Activated T-helper 17 cell treated with anti-CD3 and anti-CD28 coated beads, Interleukin-2, amount 50 U/mL, for 72 hours (primary cell): Measurements from ENCODE around the gene ANKRD61. TPM values are rescaled to one million over a fixed set of nuclear protein-coding genes. Genes with fewer than 3 reads are reported as not detected.
"Not testable (repeated sequence)": the region's sequence is repeated elsewhere in the genome, so short reads cannot be mapped to it uniquely, and the experiment has no call there.

Source experiments
- ATAC-seq: fragments of 150-1000 bp; cut with Tn5 transposase; replicated peaks from 2 replicates; pipeline ENCODE4 v1.10.0; 2021; ENCODE audit warnings: mild to moderate bottlenecking, moderate library complexity
- H3K27ac Mint-ChIP-seq: one replicate; pipeline ENCODE4 v1.8.0; 2022; ENCODE audit warnings: mixed read lengths
- H3K27me3 Mint-ChIP-seq: one replicate; pipeline ENCODE4 v1.8.0; 2022; ENCODE audit warnings: mixed read lengths
- H3K36me3 Mint-ChIP-seq: one replicate; pipeline ENCODE4 v1.8.0; 2022; ENCODE audit warnings: low read depth, mild to moderate bottlenecking, mixed read lengths
- H3K4me1 Mint-ChIP-seq: one replicate; pipeline ENCODE4 v1.8.0; 2022; ENCODE audit warnings: mixed read lengths
- H3K4me3 Mint-ChIP-seq: one replicate; pipeline ENCODE4 v1.8.0; 2022; ENCODE audit warnings: mild to moderate bottlenecking, mixed read lengths
- H3K9me3 Mint-ChIP-seq: one replicate; pipeline ENCODE4 v1.8.0; 2022; ENCODE audit warnings: mixed read lengths
- total RNA-seq, 2 donors: library from RNA; stranded (reverse); gene quantifications; one replicate each; pipeline ENCODE4 v1.2.3, GENCODE V29; 2022

Gene ANKRD61
- under 1 TPM in 1 of 2 donors, not detected in 1; 0.26 TPM for total RNA-seq

DNA sequence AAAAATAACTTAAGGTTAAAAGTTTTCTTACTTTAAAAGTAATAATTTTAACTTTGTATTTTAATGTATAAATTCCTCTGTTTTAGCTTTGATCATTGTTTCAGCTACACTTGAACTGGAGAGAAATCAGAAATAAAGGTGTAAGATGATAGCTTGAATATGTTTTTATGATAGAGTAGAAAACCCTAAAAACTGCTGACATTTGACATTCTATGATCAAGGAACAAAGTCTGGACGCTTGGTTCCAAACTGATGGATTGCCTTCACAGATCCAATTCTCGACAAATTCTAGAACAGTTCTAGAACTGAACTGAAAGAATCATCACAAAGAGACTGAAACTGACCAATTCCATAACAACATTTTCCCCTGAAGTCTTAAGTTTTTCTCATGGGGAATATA, at the start of gene ANKRD61:
Gene ANKRD61, plus strand, starts transcription at position 389 of the 400 bp plus-strand sequence. Its CDS starts 0 bp downstream, at position 389.
- no peak for ATAC-seq
- no peaks in the 10 kb centered on the region for H3K9me3 Mint-ChIP-seq
- H3K36me3 Mint-ChIP-seq = peaks cover 94% of the 10 kb centered on the region
- H3K4me1 Mint-ChIP-seq = peaks cover 24% of the 10 kb centered on the region
- H3K27ac Mint-ChIP-seq = peak within 1 kb of the TSS; percentile 70
- no peaks in the 10 kb centered on the region for H3K27me3 Mint-ChIP-seq
- H3K4me3 Mint-ChIP-seq = no peak within 1 kb of the TSS

DNA sequence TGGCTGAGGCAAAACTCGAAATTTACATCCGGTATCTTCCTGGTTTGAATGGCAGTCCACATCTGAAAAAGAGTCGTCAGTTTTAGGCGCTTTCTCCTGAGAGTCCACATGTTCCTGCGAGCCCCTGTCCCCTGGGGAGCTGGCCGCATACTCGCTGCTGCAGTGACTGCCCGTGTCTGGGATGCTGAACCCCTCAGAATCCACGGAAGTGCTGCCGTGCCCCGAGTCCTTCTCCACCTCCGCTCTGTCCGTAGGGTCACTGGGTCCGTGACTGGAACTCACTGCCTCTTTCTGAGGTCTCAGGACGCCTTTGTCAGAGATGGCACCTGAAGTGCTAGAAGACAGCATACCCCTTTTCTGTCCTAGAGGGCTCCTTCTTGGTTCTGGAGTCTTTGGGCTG, 44.1 kb upstream of the ANKRD61 start:
- not testable (repeated sequence) for H3K27ac Mint-ChIP-seq, H3K4me3 Mint-ChIP-seq, H3K9me3 Mint-ChIP-seq, ATAC-seq, H3K27me3 Mint-ChIP-seq, H3K4me1 Mint-ChIP-seq
- H3K36me3 Mint-ChIP-seq = peaks cover 79% of the 10 kb centered on the region

DNA sequence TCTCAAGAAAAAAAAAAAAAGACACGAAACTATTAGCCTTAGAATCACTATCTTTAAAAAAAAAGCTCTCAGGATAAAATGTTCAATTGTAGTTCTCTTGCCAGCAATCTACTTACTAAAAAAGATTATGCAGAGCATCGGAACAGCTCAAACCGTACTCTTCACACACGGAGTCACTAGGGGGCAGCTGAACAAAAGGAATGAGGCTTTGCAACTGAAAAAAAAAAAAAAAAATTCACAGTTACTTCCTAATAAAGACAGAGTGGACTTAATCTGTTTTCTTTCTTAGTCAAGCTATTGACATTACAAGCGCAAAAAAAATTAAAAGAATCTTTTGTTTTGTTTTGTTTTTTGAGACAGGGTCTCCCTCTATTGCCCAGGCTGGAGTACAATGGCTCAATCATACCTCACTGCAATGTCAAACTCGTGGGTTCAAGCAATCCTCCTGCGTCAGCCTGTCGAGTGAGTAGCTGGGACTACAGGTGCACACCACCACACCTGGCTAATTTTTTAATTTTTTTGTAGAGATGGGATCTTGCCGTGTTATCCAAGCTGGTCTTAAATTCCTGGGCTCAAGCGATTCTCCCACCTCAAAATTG, 33.9 kb upstream of the ANKRD61 start:
- no peak overlapping the region for H3K27ac Mint-ChIP-seq
- peak; percentile 44 for ATAC-seq
- H3K27me3 Mint-ChIP-seq = no peaks in the 10 kb centered on the region
- no peaks in the 10 kb centered on the region for H3K9me3 Mint-ChIP-seq
- H3K4me3 Mint-ChIP-seq = no peak overlapping the region
- H3K36me3 Mint-ChIP-seq = peaks cover 96% of the 10 kb centered on the region
- no peaks in the 10 kb centered on the region for H3K4me1 Mint-ChIP-seq

DNA sequence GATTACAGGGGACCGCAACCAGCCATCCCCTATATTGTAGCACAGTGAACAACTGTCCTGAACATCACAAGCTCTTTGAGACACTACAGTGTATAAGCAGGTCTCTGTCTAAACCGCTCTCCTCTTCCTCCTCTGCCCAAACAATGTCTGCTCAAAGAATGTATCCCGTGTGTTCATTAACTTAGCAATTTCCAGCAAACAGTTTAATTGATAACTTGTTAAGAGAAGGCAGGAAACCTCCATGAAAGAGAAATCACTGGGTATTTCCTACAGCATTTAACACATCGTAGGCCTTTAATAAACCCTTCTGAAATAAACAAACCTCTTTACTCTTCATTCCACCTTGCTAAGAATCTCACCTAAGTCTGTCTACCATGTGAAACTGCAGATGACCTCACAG, 23.8 kb upstream of the ANKRD61 start:
- Mint-ChIP-seq H3K36me3 (peaks cover 53% of the 10 kb centered on the region), H3K27me3 (no peaks in the 10 kb centered on the region)

DNA sequence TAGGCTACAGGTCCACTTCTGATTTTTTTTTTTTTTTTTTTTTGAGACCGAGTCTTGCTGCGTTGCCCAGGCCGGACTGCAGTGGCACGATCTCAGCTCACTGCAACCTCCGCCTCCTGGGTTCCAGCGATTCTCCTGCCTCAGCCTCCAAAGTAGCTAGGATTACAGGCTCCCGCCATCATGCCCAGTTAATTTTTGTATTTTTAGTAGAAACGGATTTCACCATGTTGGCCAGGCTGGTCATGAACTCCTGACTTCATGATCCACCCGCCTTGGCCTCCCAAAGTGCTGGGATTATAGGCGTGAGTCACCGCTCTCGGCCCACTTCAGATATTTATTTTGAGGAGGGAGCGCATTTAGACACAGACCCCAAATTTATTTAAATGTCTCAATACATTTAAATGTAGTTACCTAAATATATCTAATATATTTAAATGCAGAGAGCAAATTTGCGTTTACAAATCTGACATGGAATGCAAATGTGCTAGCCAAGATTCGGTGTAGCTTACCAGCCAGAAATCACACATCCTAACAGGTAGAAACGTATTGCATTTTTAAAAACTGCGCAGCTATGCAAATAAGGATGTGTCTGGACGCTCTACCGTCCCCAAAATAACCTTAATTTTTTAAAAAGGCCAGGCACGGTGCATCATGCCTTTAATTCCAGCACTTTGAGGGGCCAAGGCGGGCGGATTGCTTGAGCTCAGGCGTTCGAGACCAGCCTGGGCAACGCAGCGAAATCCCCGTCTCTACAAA, 23.2 kb upstream of the ANKRD61 start:
- Mint-ChIP-seq H3K36me3 (peaks cover 53% of the 10 kb centered on the region), H3K4me1 (peaks cover 11% of the 10 kb centered on the region), H3K27ac (peak overlapping the region; percentile 21), H3K4me3 (peak overlapping the region; percentile 86)
- H3K27me3 Mint-ChIP-seq, H3K9me3 Mint-ChIP-seq, ATAC-seq: not testable (repeated sequence)

More for the DNA sequence above, 23.8 kb upstream of the ANKRD61 start:
- Mint-ChIP-seq H3K4me3 (peak overlapping the region; percentile 86), H3K9me3 (no peaks in the 10 kb centered on the region), H3K4me1 (peaks cover 11% of the 10 kb centered on the region), H3K27ac (peak overlapping the region; percentile 21)
- no peak for ATAC-seq

DNA sequence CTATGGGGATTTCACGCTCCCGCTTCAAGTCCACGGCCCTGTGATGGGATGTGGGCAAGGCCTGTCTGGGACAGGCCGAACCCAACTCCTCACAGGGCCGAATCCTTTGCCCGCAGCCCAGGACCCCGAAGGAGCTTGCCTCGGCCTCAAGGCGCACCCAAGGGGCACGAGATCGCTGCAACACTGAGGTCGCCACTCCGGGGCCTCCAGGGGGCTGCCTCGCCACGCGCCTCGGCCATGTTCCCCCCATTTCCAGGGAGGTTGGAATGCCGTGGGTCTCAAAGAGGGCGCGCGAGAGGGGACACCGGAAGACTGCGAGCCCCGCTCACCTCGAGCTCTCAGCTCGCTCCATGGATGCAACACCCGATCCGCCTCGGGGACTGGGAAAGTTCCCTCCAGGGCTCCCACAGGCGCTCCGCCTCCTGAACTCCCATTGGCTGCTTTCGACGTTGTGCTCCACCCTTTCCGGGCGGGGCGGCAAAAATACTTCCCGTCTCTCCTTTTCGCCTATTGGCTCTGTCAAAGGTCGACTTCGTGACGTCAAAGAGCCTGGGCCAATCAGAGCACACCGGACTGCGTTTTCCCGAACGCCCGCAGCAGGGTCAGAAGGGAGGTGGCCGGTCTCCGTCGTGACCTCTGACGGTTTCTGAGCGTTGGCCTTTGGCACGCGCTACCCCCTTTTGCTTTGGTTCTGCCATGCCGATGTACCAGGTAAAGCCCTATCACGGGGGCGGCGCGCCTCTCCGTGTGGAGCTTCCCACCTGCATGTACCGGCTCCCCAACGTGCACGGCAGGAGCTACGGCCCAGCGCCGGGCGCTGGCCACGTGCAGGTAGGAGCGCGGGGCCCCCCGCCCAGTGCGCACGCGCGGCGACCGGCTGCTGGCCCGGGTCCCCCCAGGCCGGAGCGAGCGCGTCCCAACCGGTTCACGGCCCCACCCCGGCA, 22.2 kb upstream of the ANKRD61 start, which contains the start of the genes AIMP2 and PMS2:
Gene AIMP2, plus strand, starts transcription at position 605 of the 944 bp plus-strand sequence. Its CDS starts 92 bp downstream, at position 697.
Gene PMS2, minus strand, starts transcription at position 382 of the 944 bp plus-strand sequence. Its CDS starts 30 bp downstream, at position 352.
- H3K27ac Mint-ChIP-seq = peak within 1 kb of the TSS; percentile 93
- H3K36me3 Mint-ChIP-seq = peaks cover 45% of the 10 kb centered on the region
- peaks cover 11% of the 10 kb centered on the region for H3K4me1 Mint-ChIP-seq
- ATAC-seq = peak; percentile 95
- H3K4me3 Mint-ChIP-seq = peak within 1 kb of the TSS; percentile 86
- H3K27me3 Mint-ChIP-seq = no peaks in the 10 kb centered on the region
- no peaks in the 10 kb centered on the region for H3K9me3 Mint-ChIP-seq

DNA sequence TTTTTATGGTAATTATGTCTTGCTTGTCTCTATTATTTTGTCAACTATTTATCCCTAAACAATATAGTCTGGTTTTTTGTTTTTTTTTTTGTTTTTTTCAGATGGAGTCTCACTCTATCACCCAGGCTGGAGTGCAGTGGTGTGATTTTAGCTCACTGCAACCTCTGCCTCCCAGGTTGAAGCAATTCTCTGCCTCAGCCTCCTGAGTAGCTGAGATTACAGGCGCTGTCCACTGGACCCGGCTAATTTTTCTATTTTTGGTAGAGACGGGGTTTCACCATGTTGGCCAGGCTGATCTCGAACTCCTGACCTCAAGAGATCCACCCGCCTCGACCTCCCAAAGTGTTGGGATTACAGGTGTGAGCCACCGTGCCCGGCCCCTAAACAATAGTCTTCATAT, 20.8 kb upstream of the ANKRD61 start:
- H3K4me3 Mint-ChIP-seq = peak overlapping the region; percentile 86
- H3K27ac Mint-ChIP-seq = peak overlapping the region; percentile 93
- H3K27me3 Mint-ChIP-seq, H3K9me3 Mint-ChIP-seq, ATAC-seq: not testable (repeated sequence)
- peaks cover 11% of the 10 kb centered on the region for H3K4me1 Mint-ChIP-seq
- peaks cover 45% of the 10 kb centered on the region for H3K36me3 Mint-ChIP-seq

DNA sequence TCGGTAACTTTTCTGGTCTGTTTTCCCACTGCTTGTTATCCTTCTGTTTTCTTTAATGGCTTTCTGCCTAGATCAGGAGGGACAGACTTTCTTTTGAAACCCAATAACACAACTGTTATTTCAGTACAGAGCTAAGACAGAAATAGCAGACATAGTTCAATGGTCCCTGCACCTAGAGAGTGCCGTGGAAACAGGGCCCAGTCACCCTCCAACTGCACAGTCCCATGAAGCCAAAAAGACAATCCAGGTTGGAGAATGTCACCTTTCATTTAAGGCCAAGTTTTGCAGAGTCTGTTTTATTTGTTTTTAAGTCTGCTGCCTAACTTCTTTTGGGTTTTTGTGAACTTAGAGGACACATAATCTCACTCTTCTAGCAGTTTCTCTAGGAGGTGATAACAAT, 19.6 kb upstream of the ANKRD61 start:
- peak overlapping the region; percentile 93 for H3K27ac Mint-ChIP-seq
- H3K36me3 Mint-ChIP-seq = peaks cover 50% of the 10 kb centered on the region
- no peak for ATAC-seq
- no peaks in the 10 kb centered on the region for H3K9me3 Mint-ChIP-seq
- H3K4me3 Mint-ChIP-seq = peak overlapping the region; percentile 86
- H3K4me1 Mint-ChIP-seq = peaks cover 11% of the 10 kb centered on the region
- no peaks in the 10 kb centered on the region for H3K27me3 Mint-ChIP-seq

DNA sequence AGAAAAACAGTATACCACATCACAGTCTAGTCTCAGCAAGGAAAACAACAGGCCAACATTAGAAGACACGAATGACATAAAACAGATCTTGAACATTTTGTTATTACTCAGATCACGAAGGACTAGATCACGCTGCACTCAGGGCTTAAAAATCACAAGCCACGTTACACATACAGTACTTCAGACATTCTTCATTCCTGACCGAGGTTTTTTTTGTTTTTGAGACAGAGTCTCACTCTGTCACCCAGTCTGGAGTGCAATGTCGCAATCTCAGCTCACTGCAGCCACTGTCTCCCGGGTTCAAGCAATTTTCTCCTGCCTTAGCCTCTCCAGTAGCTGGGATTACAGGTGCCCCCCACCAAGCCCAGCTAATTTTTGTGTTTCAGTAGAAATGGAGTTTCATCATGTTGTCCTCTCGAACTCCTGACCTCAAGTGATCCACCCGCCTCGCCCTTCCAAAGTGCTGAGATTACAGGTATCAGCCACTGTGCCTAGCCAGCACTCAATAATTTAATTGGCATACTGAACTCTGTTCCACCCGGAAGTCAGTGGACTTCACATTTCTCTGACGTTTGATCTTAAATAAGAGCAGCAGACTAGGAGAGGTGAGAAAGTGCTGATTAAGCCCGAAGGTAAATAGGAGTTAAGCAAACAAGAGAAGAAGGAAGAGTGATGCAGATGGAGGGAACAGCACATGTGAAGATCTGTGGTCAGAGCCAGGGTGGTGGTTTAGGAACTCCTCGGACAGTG, 18.6 kb upstream of the ANKRD61 start:
- H3K9me3 Mint-ChIP-seq = no peaks in the 10 kb centered on the region
- H3K27ac Mint-ChIP-seq = peak overlapping the region; percentile 93
- H3K4me1 Mint-ChIP-seq = peaks cover 6% of the 10 kb centered on the region
- ATAC-seq = peak; percentile 1
- H3K36me3 Mint-ChIP-seq = peaks cover 60% of the 10 kb centered on the region
- H3K4me3 Mint-ChIP-seq = no peak overlapping the region
- H3K27me3 Mint-ChIP-seq = no peaks in the 10 kb centered on the region

DNA sequence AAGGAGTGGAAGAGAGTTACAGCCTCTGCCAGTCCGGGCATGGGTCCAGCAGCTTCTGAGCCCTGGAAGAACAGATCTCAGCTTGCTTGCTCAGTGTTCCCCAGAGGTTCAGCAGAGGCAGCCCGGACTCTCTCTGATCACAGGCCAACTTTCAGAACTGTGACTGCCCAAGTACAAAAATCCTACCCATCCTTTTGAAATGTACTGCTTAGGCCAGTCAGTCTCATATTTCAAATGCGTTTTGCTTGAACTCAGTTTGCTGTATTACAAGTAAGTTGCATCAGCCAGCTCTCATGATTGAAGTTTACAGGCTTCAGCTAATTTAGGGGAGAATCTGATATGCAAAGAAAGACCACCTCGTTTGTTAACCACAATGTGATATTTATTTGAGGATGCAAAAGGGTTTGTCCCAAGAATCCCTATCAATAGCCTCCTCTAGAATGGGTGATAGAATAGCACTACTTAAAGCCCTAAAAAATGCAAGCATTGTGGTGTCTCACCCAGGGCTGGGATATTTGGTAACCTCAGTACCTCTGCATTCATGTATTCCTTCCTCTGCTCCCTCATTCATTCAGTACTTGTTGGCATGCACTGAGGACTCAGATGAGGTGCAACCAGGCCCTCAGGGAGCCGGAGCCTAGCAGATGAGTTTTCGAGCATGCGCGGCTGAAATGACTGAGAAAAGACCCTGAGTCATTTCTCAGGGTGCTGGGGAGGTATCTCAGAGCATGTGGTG, 15.1 kb upstream of the ANKRD61 start:
- Mint-ChIP-seq H3K9me3 (no peaks in the 10 kb centered on the region), H3K4me1 (no peaks in the 10 kb centered on the region), H3K27me3 (no peaks in the 10 kb centered on the region), H3K27ac (peak overlapping the region; percentile 50), H3K36me3 (peaks cover 86% of the 10 kb centered on the region), H3K4me3 (no peak overlapping the region)
- ATAC-seq = peak; percentile 36

DNA sequence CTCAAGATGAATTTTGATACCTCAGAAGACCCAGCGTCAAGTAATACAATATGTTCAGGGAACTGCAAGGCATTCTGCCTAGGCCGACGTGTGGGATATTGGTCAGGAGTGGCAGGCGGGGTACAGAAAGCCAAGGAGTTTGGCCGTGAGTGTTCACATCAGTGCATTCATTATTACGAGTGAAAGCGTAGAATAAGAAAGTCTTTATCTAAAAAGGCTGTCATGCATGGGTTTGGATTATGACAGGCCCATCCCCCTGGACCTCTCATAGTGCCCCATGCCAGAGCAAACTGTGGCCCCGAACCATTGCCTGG, 14.6 kb upstream of the ANKRD61 start:
- Mint-ChIP-seq H3K27ac (peak overlapping the region; percentile 50), H3K27me3 (no peaks in the 10 kb centered on the region), H3K4me3 (no peak overlapping the region), H3K9me3 (no peaks in the 10 kb centered on the region), H3K4me1 (no peaks in the 10 kb centered on the region), H3K36me3 (peaks cover 86% of the 10 kb centered on the region)
- ATAC-seq = no peak

DNA sequence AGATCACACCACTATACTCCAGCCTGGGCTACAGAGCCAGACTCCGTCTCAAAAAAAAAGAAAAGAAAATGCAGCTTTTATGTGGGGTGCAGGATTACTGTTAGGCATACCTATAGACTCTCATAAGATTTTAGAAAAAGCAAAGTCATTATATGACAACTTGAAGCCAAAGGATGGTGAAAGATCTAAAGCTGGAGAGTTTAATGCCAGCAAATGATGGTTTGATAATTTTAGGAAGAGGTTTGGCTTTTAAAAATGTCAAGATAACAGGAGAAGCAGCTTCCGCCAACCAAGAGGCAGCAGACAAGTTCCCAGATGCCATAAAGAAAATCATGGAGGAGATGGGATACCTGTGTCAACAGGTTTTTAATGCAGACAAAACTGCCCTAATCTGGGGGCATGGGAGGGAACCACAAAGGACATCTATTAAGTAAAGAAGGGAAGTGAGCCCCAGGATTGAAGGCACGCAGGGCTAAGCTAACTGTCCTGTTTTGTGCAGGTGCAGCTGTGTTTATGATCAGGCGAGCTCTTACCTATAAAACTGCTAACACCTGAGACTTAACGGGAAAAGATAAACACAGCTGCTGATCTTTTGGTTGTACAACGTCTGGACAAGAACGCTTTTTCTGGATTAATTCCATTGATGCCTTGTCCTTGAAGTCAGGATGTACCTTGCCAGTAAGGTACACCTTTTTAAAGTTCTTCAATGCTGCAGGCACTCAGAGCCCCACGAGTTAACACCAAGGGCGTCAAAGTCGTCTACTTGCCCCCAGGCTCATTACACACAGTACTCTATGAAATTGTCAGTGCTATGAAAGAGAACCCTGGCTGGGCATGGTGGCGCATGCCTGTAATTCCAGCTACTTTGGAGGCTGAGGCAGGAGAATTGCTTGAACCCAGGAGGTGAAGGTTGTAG, 10.5 kb upstream of the ANKRD61 start:
- Mint-ChIP-seq H3K4me3 (no peak overlapping the region), H3K27ac (no peak overlapping the region), H3K36me3 (peaks cover 100% of the 10 kb centered on the region), H3K27me3 (no peaks in the 10 kb centered on the region), H3K9me3 (no peaks in the 10 kb centered on the region), H3K4me1 (no peaks in the 10 kb centered on the region)
- no peak for ATAC-seq
